Natural killer cell (primary cell): ENCODE data around the gene DGKZ. TPM values are rescaled to one million over a fixed set of nuclear protein-coding genes. Genes with fewer than 3 reads are reported as not detected.

ENCODE experiments used
- ATAC-seq, 3 donors: fragments of 150-1000 bp in 2 of 3; fragments of 200-7000 bp in 1 of 3; cut with Tn5 transposase; 1 replicate in 1 of 3; 2 replicates in 2 of 3; pipeline ENCODE4 v1.10.0; 2021; ENCODE audit warnings: mild to moderate bottlenecking in 2 of 3, moderate library complexity in 2 of 3
- DNase-seq, 2 donors: peaks; one replicate each; pipeline versions ENCODE4 v3.0.0 to v3.0.0-alpha.2; 2013 to 2021; ENCODE audit warnings: mixed read lengths in 1 of 2
- H3K27ac ChIP-seq: one replicate; pipeline ENCODE4 v1.5.1; 2013; ENCODE audit warnings: mild to moderate bottlenecking, low read length
- H3K27me3 ChIP-seq: one replicate; pipeline ENCODE4 v1.6.1; 2013; ENCODE audit warnings: low read length; ENCODE audit not compliant: control insufficient read depth, insufficient read depth
- H3K36me3 ChIP-seq: one replicate; pipeline ENCODE4 v1.6.1; 2013; ENCODE audit warnings: low read length; ENCODE audit not compliant: control insufficient read depth, insufficient read depth
- H3K4me1 ChIP-seq: one replicate; pipeline ENCODE4 v1.6.1; 2013; ENCODE audit warnings: low read length; ENCODE audit not compliant: control insufficient read depth, insufficient read depth
- H3K4me3 ChIP-seq: one replicate; pipeline ENCODE4 v1.5.1; 2013; ENCODE audit warnings: low read length
- H3K9me3 ChIP-seq: one replicate; pipeline ENCODE4 v1.6.1; 2013; ENCODE audit warnings: low read length; ENCODE audit not compliant: control insufficient read depth, insufficient read depth
- H3K27ac Mint-ChIP-seq, 2 donors: one replicate each; pipeline ENCODE4 v1.8.0; 2022; ENCODE audit warnings: mild to moderate bottlenecking in 2 of 2, mixed read lengths in 2 of 2, moderate library complexity in 1 of 2
- H3K27me3 Mint-ChIP-seq, 2 donors: one replicate each; pipeline ENCODE4 v1.8.0; 2022; ENCODE audit warnings: low read depth in 2 of 2, mixed read lengths in 2 of 2
- H3K36me3 Mint-ChIP-seq: one replicate; pipeline ENCODE4 v1.8.0; 2022; ENCODE audit warnings: mixed read lengths
- H3K4me1 Mint-ChIP-seq, 2 donors: one replicate each; pipeline ENCODE4 v1.8.0; 2022; ENCODE audit warnings: mixed read lengths in 2 of 2
- H3K4me3 Mint-ChIP-seq: one replicate; pipeline ENCODE4 v1.8.0; 2022; ENCODE audit warnings: mild to moderate bottlenecking, moderate library complexity, mixed read lengths
- H3K9me3 Mint-ChIP-seq, 2 donors: one replicate each; pipeline ENCODE4 v1.8.0; 2022; ENCODE audit warnings: mixed read lengths in 2 of 2
- CTCF ChIP-seq: fragments of 200-600 bp; IDR thresholded peaks from one replicate; pipeline ENCODE4 v1.8.0; 2022; ENCODE audit warnings: antibody characterized with exemption
- WGBS: methylation state at CpG from one replicate; pipeline ENCODE4 v1.1.7; 2013; ENCODE audit warnings: missing lambda C conversion rate; ENCODE audit not compliant: insufficient coverage; 5-methylcytosine and 5-hydroxymethylcytosine counted together
- intact Hi-C: fragments of 100-400 bp; cut with micrococcal nuclease; formaldehyde crosslinking; loops from one replicate; pipeline ENCODE4 v1.14.2; 2022
- total RNA-seq, 4 donors: library from RNA; stranded (reverse); fragments of 120-200 nt in 1 of 4; gene quantifications; one replicate each; pipeline versions ENCODE4 v1.2.3 to v1.2.4, GENCODE V29; 2013 to 2022

DGKZ gene
- total RNA-seq, 3 donors from 2014 or later (not counting 1 experiment from before 2014, with no cell fraction given), result 307 to 377 (median 350) TPM

GRCh38 chr11:46342239-46342638, 5.0 kb upstream of the DGKZ start:
- WGBS, result 26% methylated on average over 5 of the region's 5 CpGs
- DNase-seq, result peak in 1 of 2 donors; percentile 53
- Histone ChIP-seq H3K4me3 (no peak overlapping the region), H3K27ac (no peak overlapping the region), H3K27me3 (peaks cover 2% of the 10 kb centered on the region), H3K4me1 (peaks cover 45% of the 10 kb centered on the region), H3K9me3 (no peaks in the 10 kb centered on the region), H3K36me3 (no peaks in the 10 kb centered on the region)
- no peak for TF ChIP-seq CTCF
- H3K36me3 Mint-ChIP-seq, result no peaks in the 10 kb centered on the region
- intact Hi-C loops, result loop anchor here (10.0 kb wide), 1 partner anchor 217 kb away; the partner anchor contains the start of gene PHF21A
- peaks cover 26 to 31% of the 10 kb centered on the region in 2 donors for H3K4me1 Mint-ChIP-seq
- H3K9me3 Mint-ChIP-seq, result no peaks in the 10 kb centered on the region
- H3K4me3 Mint-ChIP-seq, result no peak overlapping the region
- ATAC-seq, result no peak
- H3K27ac Mint-ChIP-seq, result no peak overlapping the region
- peaks cover 0 to 14% of the 10 kb centered on the region in 2 donors for H3K27me3 Mint-ChIP-seq

- Mint-ChIP-seq H3K4me1 (peaks cover 29 to 34% of the 10 kb centered on the region in 2 donors), H3K27me3 (peaks cover 0 to 10% of the 10 kb centered on the region in 2 donors), H3K36me3 (no peaks in the 10 kb centered on the region), H3K9me3 (no peaks in the 10 kb centered on the region), H3K4me3 (no peak overlapping the region), H3K27ac (no peak overlapping the region)
- TF ChIP-seq CTCF, result no peak
- DNase-seq (no peak), ATAC-seq (no peak)
- WGBS, result 96% methylated on average over 2 of the region's 3 CpGs
- H3K4me3 ChIP-seq, result no peak overlapping the region
- H3K9me3 ChIP-seq, result no peaks in the 10 kb centered on the region
- H3K36me3 ChIP-seq, result no peaks in the 10 kb centered on the region
- no peak overlapping the region for H3K27ac ChIP-seq
- no peaks in the 10 kb centered on the region for H3K27me3 ChIP-seq
- intact Hi-C loops, result loop anchor here (10.0 kb wide), 1 partner anchor 219 kb away; the partner anchor contains the start of gene PHF21A
- peaks cover 46% of the 10 kb centered on the region for H3K4me1 ChIP-seq
Measured at GRCh38 chr11:46343520-46343919, 3.7 kb upstream of the DGKZ start.

- ATAC-seq, result peak in 1 of 3 donors; percentile 12
- Mint-ChIP-seq H3K4me3 (peak overlapping the region; percentile 92), H3K4me1 (peaks cover 43 to 46% of the 10 kb centered on the region in 2 donors), H3K27me3 (peaks cover 0 to 5% of the 10 kb centered on the region in 2 donors), H3K9me3 (no peaks in the 10 kb centered on the region), H3K27ac (peak overlapping the region; percentile 52 to 88), H3K36me3 (no peaks in the 10 kb centered on the region)
- Histone ChIP-seq H3K4me1 (peaks cover 55% of the 10 kb centered on the region), H3K27me3 (no peaks in the 10 kb centered on the region), H3K4me3 (peak overlapping the region; percentile 36), H3K36me3 (no peaks in the 10 kb centered on the region), H3K27ac (peak overlapping the region; percentile 39), H3K9me3 (no peaks in the 10 kb centered on the region)
- intact Hi-C loops, result loop anchor here (5.0 to 10.0 kb wide), 4 partner anchors 37 to 272 kb away; partner anchors contain the start of genes ATG13, HARBI1, MDK and PHF21A
- TF ChIP-seq CTCF, result no peak
- DNase-seq, result peak in 1 of 2 donors; percentile 39
- WGBS, result 10% methylated on average over 20 of the region's 20 CpGs
Measured at GRCh38 chr11:46345131-46345597, 2.1 kb upstream of the DGKZ start.
